HepG2 (cell line): Measurements from ENCODE around the gene GALC. TPM values are rescaled to one million over a fixed set of nuclear protein-coding genes. Genes with fewer than 3 reads are reported as not detected.

Experiments
- ATAC-seq: fragments of 200-7000 bp; cut with Tn5 transposase; 3 replicates; pipeline ENCODE4 v1.9.1; 2020; ENCODE audit warnings: mild to moderate bottlenecking, moderate library complexity
- BruUV-seq: library from RNA; stranded (reverse); fragments of 400-500 nt; replicated peaks from 2 replicates; lab custom pipeline; 2021; lab: Mats Ljungman, UMichigan
- CTCF ChIA-PET: fragments of 300-600 bp; formaldehyde crosslinking; extraction: SDS; loops from one replicate; lab custom pipeline; 2021; ENCODE audit warnings: low total read pairs, inconsistent platforms, low intra/inter-chr PET ratio; lab: Yijun Ruan, JAX
- POLR2A ChIA-PET: fragments of 350-600 bp; sonication (Branson Sonifier 250); formaldehyde crosslinking; loops from one replicate; lab custom pipeline; 2020; ENCODE audit warnings: antibody characterized with exemption, inconsistent platforms; lab: Yijun Ruan, JAX
- DNase-seq: peaks from one replicate; pipeline ENCODE4 v3.0.0-alpha.2; 2015; ENCODE audit warnings: low spot score
- FAIRE-seq: peaks from 3 replicates; lab custom pipeline; 2011; peaks lifted over from hg19 to GRCh38; lab: Jason Lieb, UNC
- H2AFZ ChIP-seq: one replicate; pipeline ENCODE4 v1.6.1; 2011; ENCODE audit warnings: low read length, inconsistent platforms
- H3K27ac ChIP-seq: fragments of 300-600 bp; 3 replicates; pipeline ENCODE4 v1.8.0; 2011; ENCODE audit warnings: mixed run types, mild to moderate bottlenecking, mixed read lengths, low read length, inconsistent platforms; ENCODE audit not compliant: insufficient read depth; ENCODE audit errors: extremely low read length
- H3K27me3 ChIP-seq, 2 experiments: fragments of 200-600 bp in 1 of 2; 2 replicates in 1 of 2; 3 replicates in 1 of 2; pipeline versions ENCODE4 v1.6.0 to v1.8.0; 2011; ENCODE audit warnings: low read length in 2 of 2, mild to moderate bottlenecking in 2 of 2, moderate library complexity in 2 of 2, inconsistent platforms in 1 of 2; ENCODE audit not compliant: insufficient read depth in 2 of 2, control insufficient read depth in 1 of 2
- H3K36me3 ChIP-seq, 2 experiments: fragments of 200-600 bp in 1 of 2; replicated peaks in 1 of 2; 2 replicates in 1 of 2; 3 replicates in 1 of 2; pipeline versions ENCODE4 v1.5.1 to v1.8.0; 2011; ENCODE audit warnings: low read length in 2 of 2, inconsistent platforms in 1 of 2; ENCODE audit not compliant: insufficient read depth in 2 of 2, control insufficient read depth in 1 of 2
- H3K4me1 ChIP-seq: 2 replicates; pipeline ENCODE4 v1.5.1; 2012; ENCODE audit warnings: low read length, inconsistent platforms; ENCODE audit not compliant: insufficient read depth
- H3K4me2 ChIP-seq: 2 replicates; pipeline ENCODE4 v1.6.0; 2011; ENCODE audit warnings: low read depth, low read length, inconsistent platforms
- H3K4me3 ChIP-seq, 3 experiments: fragments of 200-600 bp in 1 of 3; sonication (generic), shearing (Covaris generic) in 1 of 3; replicated peaks in 1 of 3; 2 replicates each; pipeline ENCODE4 v1.5.1; 2011 to 2016; ENCODE audit warnings: low read length in 3 of 3, inconsistent platforms in 2 of 3, low read depth in 2 of 3, mild to moderate bottlenecking in 2 of 3, control low read depth in 1 of 3, mixed read lengths in 1 of 3; ENCODE audit not compliant: insufficient read depth in 1 of 3
- H3K79me2 ChIP-seq: one replicate; pipeline ENCODE4 v1.6.1; 2011; ENCODE audit warnings: low read length, inconsistent platforms; ENCODE audit not compliant: insufficient read depth
- H3K9ac ChIP-seq: 2 replicates; pipeline ENCODE4 v1.6.0; 2011; ENCODE audit warnings: mild to moderate bottlenecking, low read depth, low read length, inconsistent platforms; ENCODE audit not compliant: insufficient read depth
- H3K9me3 ChIP-seq: 2 replicates; pipeline ENCODE4 v1.5.1; 2012; ENCODE audit warnings: mild to moderate bottlenecking, low read length
- H4K20me1 ChIP-seq: 2 replicates; pipeline ENCODE4 v1.6.0; 2011; ENCODE audit warnings: inconsistent platforms, mild to moderate bottlenecking, low read length, moderate library complexity; ENCODE audit not compliant: insufficient read depth
- GATAD2A ChIP-seq: IDR thresholded peaks from 2 replicates; pipeline ENCODE4 v1.6.1; 2016
- JDP2 ChIP-seq: sonication (generic); formaldehyde crosslinking; IDR thresholded peaks from 2 replicates; pipeline ENCODE4 v1.8.1; 2022; ENCODE audit warnings: missing genetic modification reagents, borderline replicate concordance
- KAT8 ChIP-seq: IDR thresholded peaks from 2 replicates; pipeline ENCODE4 v1.6.1; 2016; ENCODE audit warnings: missing genetic modification reagents, missing compliant biosample characterization
- KLF16 ChIP-seq, 2 experiments: sonication (generic) in 1 of 2; formaldehyde crosslinking in 1 of 2; IDR thresholded peaks; 2 replicates each; pipeline versions ENCODE4 v1.6.1 to v1.8.0; 2016 to 2023; ENCODE audit warnings: missing genetic modification reagents in 2 of 2, missing compliant biosample characterization in 1 of 2
- MIER2 ChIP-seq: IDR thresholded peaks from 2 replicates; pipeline ENCODE4 v1.6.1; 2016; ENCODE audit warnings: missing biosample characterization, missing genetic modification reagents
- RBM39 ChIP-seq: fragments of 200-400 bp; formaldehyde crosslinking; IDR thresholded peaks from one replicate; pipeline ENCODE4 v1.6.1; 2018; ENCODE audit warnings: antibody characterized with exemption, mild to moderate bottlenecking, low read depth, low read length; ENCODE audit not compliant: poor library complexity, severe bottlenecking
- SNAPC2 ChIP-seq: sonication (generic); formaldehyde crosslinking; IDR thresholded peaks from 2 replicates; pipeline ENCODE4 v1.8.1; 2022; ENCODE audit warnings: mild to moderate bottlenecking, missing genetic modification reagents
- ZNF207 ChIP-seq: fragments of 450-650 bp; IDR thresholded peaks from 2 replicates; pipeline ENCODE4 v1.6.1; 2016; ENCODE audit warnings: antibody characterized with exemption, borderline replicate concordance
- ZNF7 ChIP-seq: IDR thresholded peaks from 2 replicates; pipeline ENCODE4 v1.6.1; 2016; ENCODE audit warnings: missing biosample characterization, missing genetic modification reagents
- ZNF83 ChIP-seq: sonication (generic); formaldehyde crosslinking; IDR thresholded peaks from 2 replicates; pipeline ENCODE4 v1.4.0; 2020; ENCODE audit warnings: missing genetic modification reagents, mild to moderate bottlenecking, borderline replicate concordance
- ZSCAN29 ChIP-seq: sonication (generic); formaldehyde crosslinking; conservative IDR thresholded peaks from 2 replicates; pipeline ENCODE4 v1.4.0; 2020; ENCODE audit warnings: mild to moderate bottlenecking, missing genetic modification reagents
- in situ Hi-C: cut with HindIII; loops from 2 replicates; pipeline ENCODE4 v1.10.0; 2017; ENCODE audit warnings: low pct_unique_long_range_greater_than_20kb; ENCODE audit not compliant: extremely low pct_ligation_motif_present
- intact Hi-C: fragments of 100-400 bp; cut with micrococcal nuclease; formaldehyde crosslinking; loops from one replicate; pipeline ENCODE4 v1.10.0; 2022; ENCODE audit not compliant: unreplicated experiment
- polyA plus RNA-seq, 8 experiments: library from polyadenylated mRNA; depleted of rRNA in 3 of 8; stranded (reverse) in 7 of 8; unstranded in 1 of 8; fragments of >200 nt; fragmentation: Illumina TruSeq in 4 of 8; extraction: Trizol in 4 of 8; gene quantifications; 2 replicates each; pipeline versions ENCODE4 v1.2.1 to v1.2.3, GENCODE V29; 2011 to 2016; ENCODE audit warnings: low read depth in 4 of 8, missing spikeins in 1 of 8, mixed read lengths in 1 of 8; ENCODE audit not compliant: insufficient read depth in 1 of 8
- total RNA-seq, 5 experiments: library from RNA; depleted of rRNA; stranded (reverse); fragments of >200 nt; fragmentation: Illumina TruSeq; extraction: Trizol; gene quantifications; 2 replicates each; pipeline ENCODE4 v1.2.3, GENCODE V29; 2016; ENCODE audit warnings: low read depth in 1 of 5
- TF ChIP-seq, protein P1 (sequence below): sonication (generic); formaldehyde crosslinking; IDR thresholded peaks from 2 replicates; pipeline ENCODE4 v1.4.0; 2020; ENCODE audit warnings: low read depth, missing genetic modification reagents
- TF ChIP-seq, protein P2 (sequence below): fragments of 450-650 bp; IDR thresholded peaks from 2 replicates; pipeline ENCODE4 v1.6.1; 2017
- TF ChIP-seq, protein P3 (sequence below): sonication (generic); formaldehyde crosslinking; IDR thresholded peaks from 2 replicates; pipeline ENCODE4 v1.4.0; 2020; ENCODE audit warnings: mild to moderate bottlenecking, missing genetic modification reagents

Gene GALC
- total and polyA plus RNA-seq, 2 of the 13 experiments (the other 11 are each of a cell fraction or from before 2014, with no cell fraction given) = not detected

DNA sequence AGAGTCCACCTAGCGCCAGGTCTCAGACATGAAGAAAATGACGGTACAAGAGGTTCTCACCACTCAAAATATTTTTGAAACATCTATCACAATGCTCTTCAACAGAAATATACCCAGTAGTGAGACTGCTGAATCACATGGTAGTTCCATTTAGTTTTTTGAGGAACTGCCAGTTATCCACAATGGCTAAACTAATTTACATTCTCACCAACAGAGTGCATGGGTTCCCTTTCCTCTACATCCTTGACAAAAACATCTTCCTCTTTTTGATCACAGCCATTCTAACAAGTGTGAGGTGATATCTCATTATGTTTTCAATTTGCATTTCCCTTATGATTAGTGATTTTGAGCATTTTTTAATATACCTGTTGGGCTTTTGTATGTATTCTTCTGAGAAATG, 6.3 kb upstream of the GALC start (continued):
- TF ChIP-seq, protein P1, sequence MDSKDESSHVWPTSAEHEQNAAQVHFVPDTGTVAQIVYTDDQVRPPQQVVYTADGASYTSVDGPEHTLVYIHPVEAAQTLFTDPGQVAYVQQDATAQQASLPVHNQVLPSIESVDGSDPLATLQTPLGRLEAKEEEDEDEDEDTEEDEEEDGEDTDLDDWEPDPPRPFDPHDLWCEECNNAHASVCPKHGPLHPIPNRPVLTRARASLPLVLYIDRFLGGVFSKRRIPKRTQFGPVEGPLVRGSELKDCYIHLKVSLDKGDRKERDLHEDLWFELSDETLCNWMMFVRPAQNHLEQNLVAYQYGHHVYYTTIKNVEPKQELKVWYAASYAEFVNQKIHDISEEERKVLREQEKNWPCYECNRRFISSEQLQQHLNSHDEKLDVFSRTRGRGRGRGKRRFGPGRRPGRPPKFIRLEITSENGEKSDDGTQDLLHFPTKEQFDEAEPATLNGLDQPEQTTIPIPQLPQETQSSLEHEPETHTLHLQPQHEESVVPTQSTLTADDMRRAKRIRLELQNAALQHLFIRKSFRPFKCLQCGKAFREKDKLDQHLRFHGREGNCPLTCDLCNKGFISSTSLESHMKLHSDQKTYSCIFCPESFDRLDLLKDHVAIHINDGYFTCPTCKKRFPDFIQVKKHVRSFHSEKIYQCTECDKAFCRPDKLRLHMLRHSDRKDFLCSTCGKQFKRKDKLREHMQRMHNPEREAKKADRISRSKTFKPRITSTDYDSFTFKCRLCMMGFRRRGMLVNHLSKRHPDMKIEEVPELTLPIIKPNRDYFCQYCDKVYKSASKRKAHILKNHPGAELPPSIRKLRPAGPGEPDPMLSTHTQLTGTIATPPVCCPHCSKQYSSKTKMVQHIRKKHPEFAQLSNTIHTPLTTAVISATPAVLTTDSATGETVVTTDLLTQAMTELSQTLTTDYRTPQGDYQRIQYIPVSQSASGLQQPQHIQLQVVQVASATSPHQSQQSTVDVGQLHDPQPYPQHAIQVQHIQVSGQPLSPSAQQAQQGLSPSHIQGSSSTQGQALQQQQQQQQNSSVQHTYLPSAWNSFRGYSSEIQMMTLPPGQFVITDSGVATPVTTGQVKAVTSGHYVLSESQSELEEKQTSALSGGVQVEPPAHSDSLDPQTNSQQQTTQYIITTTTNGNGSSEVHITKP (CRISPR knock-in tag) = no peak
- TF ChIP-seq GATAD2A (CRISPR knock-in tag) (no peak), SNAPC2 (no peak), JDP2 (no peak), RBM39 (no peak), KLF16 (CRISPR knock-in tag; IDR thresholded peaks at IDR 0.05) (no peak)
- TF ChIP-seq, protein P2, sequence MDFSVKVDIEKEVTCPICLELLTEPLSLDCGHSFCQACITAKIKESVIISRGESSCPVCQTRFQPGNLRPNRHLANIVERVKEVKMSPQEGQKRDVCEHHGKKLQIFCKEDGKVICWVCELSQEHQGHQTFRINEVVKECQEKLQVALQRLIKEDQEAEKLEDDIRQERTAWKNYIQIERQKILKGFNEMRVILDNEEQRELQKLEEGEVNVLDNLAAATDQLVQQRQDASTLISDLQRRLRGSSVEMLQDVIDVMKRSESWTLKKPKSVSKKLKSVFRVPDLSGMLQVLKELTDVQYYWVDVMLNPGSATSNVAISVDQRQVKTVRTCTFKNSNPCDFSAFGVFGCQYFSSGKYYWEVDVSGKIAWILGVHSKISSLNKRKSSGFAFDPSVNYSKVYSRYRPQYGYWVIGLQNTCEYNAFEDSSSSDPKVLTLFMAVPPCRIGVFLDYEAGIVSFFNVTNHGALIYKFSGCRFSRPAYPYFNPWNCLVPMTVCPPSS = no peak
- TF ChIP-seq, protein P3, sequence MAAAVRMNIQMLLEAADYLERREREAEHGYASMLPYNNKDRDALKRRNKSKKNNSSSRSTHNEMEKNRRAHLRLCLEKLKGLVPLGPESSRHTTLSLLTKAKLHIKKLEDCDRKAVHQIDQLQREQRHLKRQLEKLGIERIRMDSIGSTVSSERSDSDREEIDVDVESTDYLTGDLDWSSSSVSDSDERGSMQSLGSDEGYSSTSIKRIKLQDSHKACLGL (CRISPR knock-in tag) = no peak
- TF ChIP-seq, all 625 proteins: peak for 0

DNA sequence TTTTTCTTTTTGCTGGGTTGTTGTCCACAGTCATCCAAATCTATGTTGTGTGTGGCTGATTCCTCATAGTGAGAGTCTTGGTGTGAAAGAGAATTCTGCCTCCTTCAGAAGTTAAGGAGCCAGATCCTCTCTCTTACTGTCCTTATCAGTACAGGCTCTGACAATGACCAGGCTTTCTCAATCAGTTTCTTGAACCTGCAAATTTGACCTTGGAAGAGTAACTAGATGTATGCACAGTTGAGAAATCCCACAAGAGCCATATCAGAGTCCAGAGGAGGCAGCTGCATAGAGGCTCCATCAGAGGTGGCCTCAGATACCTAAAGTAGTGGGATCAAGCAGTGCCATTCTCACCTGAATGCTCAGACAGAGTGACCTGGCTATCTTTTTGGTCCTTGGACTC, 5.5 kb upstream of the GALC start:
- H3K4me3 ChIP-seq = no peak overlapping the region
- H3K9ac ChIP-seq = no peak overlapping the region
- ATAC-seq (no peak), FAIRE-seq (no peak), DNase-seq (no peak)
- intact Hi-C loops = loop anchor here (5.0 kb wide), 1 partner anchor 389 kb away; the partner anchor contains the start of gene SPATA7
- in situ Hi-C loops = no loop called here
- no peaks in the 10 kb centered on the region for H3K79me2 ChIP-seq
- no peaks in the 10 kb centered on the region for H3K9me3 ChIP-seq
- no peak overlapping the region for H2AFZ ChIP-seq
- no peak overlapping the region for H3K27ac ChIP-seq
- H4K20me1 ChIP-seq = no peaks in the 10 kb centered on the region
- peaks cover 34% of the 10 kb centered on the region for H3K4me1 ChIP-seq
- no peaks in the 10 kb centered on the region; a peak in 1 of 5 replicates for H3K27me3 ChIP-seq
- BruUV-seq = no TSS peak
- ChIA-PET POLR2A (no interaction called here), CTCF (no interaction called here)
- no peak overlapping the region for H3K4me2 ChIP-seq
- no peaks in the 10 kb centered on the region for H3K36me3 ChIP-seq
- TF ChIP-seq ZSCAN29 (CRISPR knock-in tag) (no peak), ZNF7 (no peak), ZNF83 (CRISPR knock-in tag) (no peak), RBM39 (no peak), ZNF207 (no peak), KAT8 (no peak), MIER2 (CRISPR knock-in tag) (no peak)
